Measurements from ENCODE around the gene HHAT.

HHAT gene

GRCh38 chr1:210328746-210329503 lies at the start of gene HHAT:
Gene HHAT (plus strand): TSS chr1:210328902. CDS start chr1:210348976, 20,074 bp downstream.
- Histone ChIP-seq H3K9ac (ENCODE audit: low read length) (peak within 1 kb of the TSS; percentile 36), H3K4me1 (ENCODE audit: control insufficient read depth, insufficient read depth, low read length) (peaks cover 5% of the 10 kb centered on the region), H3K4me3 (ENCODE audit: low read length) (peak within 1 kb of the TSS; percentile 82), H3K27me3 (ENCODE audit: control insufficient read depth, insufficient read depth, low read length) (no peaks in the 10 kb centered on the region), H3K27ac (ENCODE audit: low read depth, low read length) (peak within 1 kb of the TSS; percentile 92), H3K36me3 (ENCODE audit: control insufficient read depth, insufficient read depth, low read length) (no peaks in the 10 kb centered on the region)

DNA sequence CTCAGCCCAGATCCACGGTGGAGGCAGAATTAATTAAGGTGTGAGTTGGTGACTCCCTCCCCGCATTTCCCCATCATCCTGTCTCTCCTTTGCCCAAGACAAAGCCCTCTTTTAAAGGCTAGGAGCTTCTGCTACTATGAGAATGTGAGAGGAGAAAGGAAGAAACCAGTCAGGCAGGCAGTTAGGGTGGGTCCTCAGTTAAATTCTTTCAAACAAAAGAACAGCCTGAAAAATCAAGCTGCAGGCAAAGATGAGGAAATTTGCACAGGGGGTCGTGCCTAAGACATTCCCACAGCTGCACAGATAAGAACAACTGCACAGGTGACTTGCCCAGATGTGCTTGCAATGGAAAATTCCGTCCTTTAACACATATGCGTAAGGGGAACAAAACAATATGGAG lies 48.5 kb upstream of the HHAT start:
- Histone ChIP-seq H3K27me3 (ENCODE audit: control insufficient read depth, insufficient read depth, low read length) (no peaks in the 10 kb centered on the region), H3K9ac (ENCODE audit: low read length) (no peak overlapping the region), H3K4me1 (ENCODE audit: control insufficient read depth, insufficient read depth, low read length) (no peaks in the 10 kb centered on the region), H3K36me3 (ENCODE audit: control insufficient read depth, insufficient read depth, low read length) (no peaks in the 10 kb centered on the region), H3K27ac (ENCODE audit: low read depth, low read length) (no peak overlapping the region), H3K4me3 (ENCODE audit: low read length) (no peak overlapping the region)

GRCh38 chr1:210288116-210288515 lies 40.6 kb upstream of the HHAT start:
- no peak overlapping the region for H3K9ac ChIP-seq (ENCODE audit: low read length)
- H3K36me3 ChIP-seq (ENCODE audit: control insufficient read depth, insufficient read depth, low read length) = no peaks in the 10 kb centered on the region
- peaks cover 5% of the 10 kb centered on the region for H3K4me1 ChIP-seq (ENCODE audit: control insufficient read depth, insufficient read depth, low read length)
- no peaks in the 10 kb centered on the region for H3K27me3 ChIP-seq (ENCODE audit: control insufficient read depth, insufficient read depth, low read length)
- H3K27ac ChIP-seq (ENCODE audit: low read depth, low read length) = no peak overlapping the region
- no peak overlapping the region for H3K4me3 ChIP-seq (ENCODE audit: low read length)

DNA sequence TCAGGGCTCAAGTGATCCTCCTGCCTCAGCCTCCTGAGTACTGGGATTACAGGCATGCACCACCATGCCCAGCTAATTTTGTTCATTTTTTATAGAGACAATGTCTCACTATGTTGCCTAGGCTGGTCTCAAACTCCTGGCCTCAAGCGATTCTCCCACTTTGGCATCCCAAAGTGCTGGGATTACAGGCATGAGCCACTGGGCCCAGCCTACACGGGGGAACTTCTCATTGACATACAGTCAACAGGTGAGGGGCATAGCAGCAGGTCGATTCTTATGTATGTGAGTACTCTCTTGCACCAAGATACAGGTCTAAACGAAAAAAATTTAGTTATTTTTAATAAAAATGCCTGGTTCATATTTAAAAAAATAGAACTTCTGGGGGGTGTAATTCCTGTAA lies 39.5 kb upstream of the HHAT start:
- no peak overlapping the region for H3K27ac ChIP-seq (ENCODE audit: low read depth, low read length)
- peaks cover 12% of the 10 kb centered on the region for H3K4me1 ChIP-seq (ENCODE audit: control insufficient read depth, insufficient read depth, low read length)
- H3K4me3 ChIP-seq (ENCODE audit: low read length) = no peak overlapping the region
- no peak overlapping the region for H3K9ac ChIP-seq (ENCODE audit: low read length)
- no peaks in the 10 kb centered on the region for H3K36me3 ChIP-seq (ENCODE audit: control insufficient read depth, insufficient read depth, low read length)
- no peaks in the 10 kb centered on the region for H3K27me3 ChIP-seq (ENCODE audit: control insufficient read depth, insufficient read depth, low read length)

GRCh38 chr1:210291081-210291764 lies 37.5 kb upstream of the HHAT start:
- Histone ChIP-seq H3K27me3 (ENCODE audit: control insufficient read depth, insufficient read depth, low read length) (no peaks in the 10 kb centered on the region), H3K36me3 (ENCODE audit: control insufficient read depth, insufficient read depth, low read length) (no peaks in the 10 kb centered on the region), H3K27ac (ENCODE audit: low read depth, low read length) (peak overlapping the region; percentile 28), H3K4me3 (ENCODE audit: low read length) (no peak overlapping the region), H3K9ac (ENCODE audit: low read length) (no peak overlapping the region), H3K4me1 (ENCODE audit: control insufficient read depth, insufficient read depth, low read length) (peaks cover 28% of the 10 kb centered on the region)

DNA sequence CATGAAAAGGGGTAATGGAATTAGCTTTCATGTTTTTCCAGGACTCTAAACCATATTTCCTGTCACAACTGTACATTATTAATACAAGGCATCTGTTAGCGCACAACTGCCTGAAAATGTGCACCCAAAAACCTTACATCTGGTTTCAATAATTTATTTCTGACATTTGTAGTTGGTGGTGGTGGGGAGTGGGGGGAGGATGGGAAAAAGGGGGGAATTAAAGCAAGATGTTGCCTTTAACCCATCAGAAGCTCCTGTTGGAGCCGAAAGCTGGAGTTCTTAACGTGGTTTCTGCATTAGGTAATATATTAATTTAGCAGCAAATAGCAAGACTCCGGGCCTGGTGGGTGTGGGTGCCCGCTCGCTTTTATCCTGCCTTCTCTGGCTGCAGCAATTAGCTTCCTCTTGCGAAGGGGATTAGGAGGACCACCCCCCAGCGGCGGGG lies 36.9 kb upstream of the HHAT start:
- Histone ChIP-seq H3K27me3 (ENCODE audit: control insufficient read depth, insufficient read depth, low read length) (no peaks in the 10 kb centered on the region), H3K36me3 (ENCODE audit: control insufficient read depth, insufficient read depth, low read length) (no peaks in the 10 kb centered on the region), H3K4me3 (ENCODE audit: low read length) (peak overlapping the region; percentile 48), H3K27ac (ENCODE audit: low read depth, low read length) (peak overlapping the region; percentile 87), H3K9ac (ENCODE audit: low read length) (no peak overlapping the region), H3K4me1 (ENCODE audit: control insufficient read depth, insufficient read depth, low read length) (peaks cover 28% of the 10 kb centered on the region)

- H3K36me3 ChIP-seq (ENCODE audit: control insufficient read depth, insufficient read depth, low read length) = no peaks in the 10 kb centered on the region
- H3K9ac ChIP-seq (ENCODE audit: low read length) = no peak overlapping the region
- peak overlapping the region; percentile 48 for H3K4me3 ChIP-seq (ENCODE audit: low read length)
- H3K4me1 ChIP-seq (ENCODE audit: control insufficient read depth, insufficient read depth, low read length) = peaks cover 28% of the 10 kb centered on the region
- H3K27me3 ChIP-seq (ENCODE audit: control insufficient read depth, insufficient read depth, low read length) = no peaks in the 10 kb centered on the region
- peak overlapping the region; percentile 87 for H3K27ac ChIP-seq (ENCODE audit: low read depth, low read length)
These were observed 36.4 kb upstream of the HHAT start for GRCh38 chr1:210292231-210292871.

DNA sequence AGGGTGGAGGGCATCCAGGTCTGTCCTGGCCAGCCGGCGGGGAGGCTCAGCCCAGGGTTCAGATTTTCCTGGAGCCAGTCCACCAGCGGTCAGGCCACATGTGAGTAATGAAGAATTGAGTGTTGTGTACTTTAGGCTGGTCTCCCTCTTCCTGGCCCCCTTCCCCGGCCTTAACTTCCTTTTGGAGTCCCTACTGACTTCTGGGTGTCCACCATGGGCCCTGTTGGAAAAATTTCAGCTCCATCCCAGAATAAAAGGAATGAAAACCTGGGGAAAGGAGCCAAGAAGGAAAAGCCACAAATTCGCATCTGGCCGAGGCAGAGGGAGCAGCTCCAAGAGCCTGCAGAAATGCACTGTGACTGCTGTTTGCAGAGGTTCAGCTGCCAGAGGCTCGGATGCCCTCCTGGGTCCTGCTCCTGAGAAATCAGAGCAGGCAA lies 35.5 kb upstream of the HHAT start:
- Histone ChIP-seq H3K27me3 (ENCODE audit: control insufficient read depth, insufficient read depth, low read length) (no peaks in the 10 kb centered on the region), H3K9ac (ENCODE audit: low read length) (no peak overlapping the region), H3K36me3 (ENCODE audit: control insufficient read depth, insufficient read depth, low read length) (no peaks in the 10 kb centered on the region), H3K4me3 (ENCODE audit: low read length) (peak overlapping the region; percentile 48), H3K4me1 (ENCODE audit: control insufficient read depth, insufficient read depth, low read length) (peaks cover 28% of the 10 kb centered on the region), H3K27ac (ENCODE audit: low read depth, low read length) (peak overlapping the region; percentile 87)

DNA sequence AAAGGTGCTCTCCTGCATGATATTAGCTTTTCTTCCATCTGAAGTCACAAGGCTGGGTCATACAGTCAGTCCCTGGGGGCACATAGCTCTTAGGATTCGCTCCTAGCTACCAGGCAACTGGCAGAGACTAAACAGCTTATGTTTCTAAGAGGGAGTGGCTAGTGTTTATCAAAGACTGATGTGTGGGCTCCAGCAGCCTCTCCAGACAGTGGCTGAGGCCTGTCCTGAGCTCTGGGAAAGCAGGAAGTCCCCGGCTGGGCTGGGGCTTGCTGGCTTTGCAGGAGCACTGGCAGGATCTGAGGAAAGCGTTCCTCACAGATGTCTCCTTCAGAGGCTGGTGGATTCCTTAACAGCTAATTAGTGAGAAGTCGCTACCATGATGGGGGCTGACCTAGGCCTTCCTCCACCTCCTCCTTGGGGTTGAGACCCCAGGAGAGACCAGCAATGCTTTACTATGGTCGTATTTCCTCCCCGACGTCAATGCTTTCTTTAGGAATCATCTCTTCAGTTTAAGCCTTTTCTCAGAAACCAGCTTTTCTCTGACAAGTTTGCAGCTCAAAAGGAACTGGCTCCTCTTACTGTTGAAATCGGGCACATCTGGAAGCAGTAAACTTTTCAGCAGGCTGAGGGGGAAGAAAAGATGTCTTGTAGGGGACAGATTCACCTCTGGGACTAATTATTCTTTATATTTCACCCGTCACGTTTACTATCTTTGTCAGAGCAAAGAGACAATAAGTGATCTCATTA lies 33.5 kb upstream of the HHAT start:
- peaks cover 28% of the 10 kb centered on the region for H3K4me1 ChIP-seq (ENCODE audit: control insufficient read depth, insufficient read depth, low read length)
- peak overlapping the region; percentile 73 for H3K27ac ChIP-seq (ENCODE audit: low read depth, low read length)
- peak overlapping the region; percentile 28 for H3K4me3 ChIP-seq (ENCODE audit: low read length)
- no peak overlapping the region for H3K9ac ChIP-seq (ENCODE audit: low read length)
- no peaks in the 10 kb centered on the region for H3K27me3 ChIP-seq (ENCODE audit: control insufficient read depth, insufficient read depth, low read length)
- no peaks in the 10 kb centered on the region for H3K36me3 ChIP-seq (ENCODE audit: control insufficient read depth, insufficient read depth, low read length)

DNA sequence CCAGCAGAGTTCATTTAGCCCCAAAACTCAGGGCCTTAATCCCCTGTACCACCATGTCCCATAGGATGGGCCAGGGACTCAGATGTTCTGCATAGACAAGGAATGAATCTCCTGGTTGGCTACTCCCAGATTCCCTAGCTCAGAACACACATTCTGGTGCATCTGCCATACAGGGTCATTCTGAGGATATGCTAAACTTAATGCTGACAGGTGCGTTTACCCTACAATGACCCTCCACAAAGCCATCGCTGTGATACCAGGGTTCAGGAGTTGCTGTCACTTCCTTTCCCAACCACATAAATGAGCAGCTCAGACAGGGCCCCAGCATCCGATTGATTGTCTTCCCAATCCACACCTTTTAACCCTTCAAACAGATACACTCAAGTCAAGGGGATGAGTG lies 32.0 kb upstream of the HHAT start:
- H3K9ac ChIP-seq (ENCODE audit: low read length) = no peak overlapping the region
- H3K27me3 ChIP-seq (ENCODE audit: control insufficient read depth, insufficient read depth, low read length) = no peaks in the 10 kb centered on the region
- H3K36me3 ChIP-seq (ENCODE audit: control insufficient read depth, insufficient read depth, low read length) = no peaks in the 10 kb centered on the region
- H3K4me1 ChIP-seq (ENCODE audit: control insufficient read depth, insufficient read depth, low read length) = peaks cover 28% of the 10 kb centered on the region
- no peak overlapping the region for H3K27ac ChIP-seq (ENCODE audit: low read depth, low read length)
- H3K4me3 ChIP-seq (ENCODE audit: low read length) = no peak overlapping the region

DNA sequence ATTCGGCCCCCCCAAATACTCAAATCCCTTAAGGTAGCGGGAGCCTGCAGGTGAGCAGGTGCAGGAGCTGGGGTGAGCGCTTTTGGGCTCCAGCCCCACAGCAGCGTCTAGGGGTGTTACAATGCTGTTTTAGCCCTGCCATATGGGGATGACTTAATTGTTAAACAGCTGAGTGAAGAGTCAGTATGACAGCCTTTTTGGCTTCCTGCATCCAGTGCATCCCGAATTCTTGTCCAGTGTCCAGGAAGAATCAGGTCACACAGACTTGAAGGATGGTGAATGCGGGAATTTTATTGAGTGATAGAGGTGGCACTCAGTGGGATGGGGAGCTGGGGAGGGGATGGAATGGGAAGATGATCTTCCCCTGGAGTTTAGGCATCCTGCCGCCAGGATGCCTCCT lies 30.4 kb upstream of the HHAT start:
- H3K27me3 ChIP-seq (ENCODE audit: control insufficient read depth, insufficient read depth, low read length) = no peaks in the 10 kb centered on the region
- H3K9ac ChIP-seq (ENCODE audit: low read length) = no peak overlapping the region
- no peak overlapping the region for H3K27ac ChIP-seq (ENCODE audit: low read depth, low read length)
- no peak overlapping the region for H3K4me3 ChIP-seq (ENCODE audit: low read length)
- H3K36me3 ChIP-seq (ENCODE audit: control insufficient read depth, insufficient read depth, low read length) = no peaks in the 10 kb centered on the region
- peaks cover 21% of the 10 kb centered on the region for H3K4me1 ChIP-seq (ENCODE audit: control insufficient read depth, insufficient read depth, low read length)

DNA sequence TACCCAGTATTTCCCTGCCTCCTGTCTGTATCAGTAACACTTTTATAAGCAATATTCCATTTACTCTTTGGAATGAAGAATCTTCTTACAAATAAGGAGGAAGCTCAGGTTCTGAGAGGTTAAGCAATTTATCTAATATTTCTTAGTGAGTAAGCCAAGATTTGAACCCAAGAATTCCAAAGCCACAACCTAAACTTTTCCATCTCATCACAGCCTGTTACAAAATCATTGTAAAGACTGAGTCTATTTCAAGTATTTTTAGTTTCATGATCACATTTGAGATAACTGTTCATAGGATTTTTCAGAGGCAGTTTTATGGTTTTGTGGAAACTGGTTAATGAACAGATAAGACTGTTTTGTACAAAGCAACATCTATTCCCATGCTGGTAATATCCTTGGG lies 29.8 kb upstream of the HHAT start:
- Histone ChIP-seq H3K9ac (ENCODE audit: low read length) (no peak overlapping the region), H3K27ac (ENCODE audit: low read depth, low read length) (no peak overlapping the region), H3K4me1 (ENCODE audit: control insufficient read depth, insufficient read depth, low read length) (peaks cover 17% of the 10 kb centered on the region), H3K36me3 (ENCODE audit: control insufficient read depth, insufficient read depth, low read length) (no peaks in the 10 kb centered on the region), H3K27me3 (ENCODE audit: control insufficient read depth, insufficient read depth, low read length) (no peaks in the 10 kb centered on the region), H3K4me3 (ENCODE audit: low read length) (no peak overlapping the region)

All from rectal smooth muscle tissue (tissue), 1 donor.